ENCODE results near the gene MAST4. TPM values are rescaled to one million over a fixed set of nuclear protein-coding genes. Genes with fewer than 3 reads are reported as not detected.

MAST4 gene
- polyA plus RNA-seq, 1 donor (not counting 4 experiments of a cell fraction or from before 2014, with no cell fraction given): 19.8 TPM

DNA sequence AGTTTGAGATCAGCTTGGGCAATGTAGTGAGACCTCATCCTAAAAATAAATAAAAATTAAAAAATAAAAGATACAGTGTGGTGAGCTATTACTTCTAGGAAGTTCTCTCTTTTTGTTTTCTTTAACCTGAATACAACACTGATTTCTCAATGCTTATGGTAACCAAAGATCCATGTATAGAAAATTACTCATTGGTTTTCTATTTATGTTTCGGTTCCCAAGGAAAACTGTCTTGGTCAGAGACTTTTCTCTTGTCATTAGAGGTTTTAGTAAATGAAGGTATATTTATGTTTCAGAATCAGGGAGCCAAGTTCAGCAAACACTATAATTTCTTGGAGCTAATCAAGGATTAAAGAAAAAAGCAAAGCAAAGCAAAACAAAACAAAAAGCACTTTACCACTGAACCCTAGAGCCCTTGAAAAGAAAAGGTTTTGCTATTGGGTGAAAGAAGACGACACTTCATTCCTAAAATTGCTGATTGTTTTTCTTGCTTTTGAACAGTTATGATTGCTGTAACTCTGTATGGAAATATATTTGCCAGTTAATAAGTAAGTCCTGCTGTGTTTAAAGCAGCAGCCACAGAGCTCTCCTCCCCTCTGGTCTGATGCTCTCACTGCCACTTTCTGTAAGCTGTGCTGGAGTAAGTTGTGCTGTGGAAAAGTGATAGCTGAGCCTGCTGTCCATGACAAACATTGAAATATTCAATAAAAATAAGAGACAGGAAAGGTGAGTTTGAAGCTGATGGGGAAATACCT is 302.2 kb downstream of the MAST4 start:
- H3K79me2 ChIP-seq (ENCODE audit: control insufficient read depth, insufficient read depth, low read length): no peaks in the 10 kb centered on the region
- no peaks in the 10 kb centered on the region for H3K9me1 ChIP-seq (ENCODE audit: control insufficient read depth, extremely low read depth, insufficient read depth, low read length)
- no peaks in the 10 kb centered on the region for H3K36me3 ChIP-seq (ENCODE audit: control insufficient read depth in 2 of 2, extremely low read depth in 1 of 2, insufficient read depth in 2 of 2, low read length in 2 of 2)
- TF ChIP-seq CTCF (optimal IDR thresholded peaks at IDR 0.05 in 1 of 3, IDR thresholded peaks at IDR 0.05 in 1 of 3, conservative IDR thresholded peaks at IDR 0.05 in 1 of 3; ENCODE audit: extremely low read depth in 1 of 3, insufficient read depth in 2 of 3, low read length in 3 of 3) (no peak), EZH2 (IDR thresholded peaks at IDR 0.05; ENCODE audit: low read length) (no peak)
- no peak overlapping the region for H3K4me2 ChIP-seq (ENCODE audit: control insufficient read depth, extremely low read depth, insufficient read depth, low read depth, low read length)
- FAIRE-seq: no peak
- peak overlapping the region; percentile 55 for H3K9ac ChIP-seq (ENCODE audit: control insufficient read depth, extremely low read depth, insufficient read depth, low read length)
- H3K9me3 ChIP-seq (ENCODE audit: control insufficient read depth, low read depth, low read length): no peaks in the 10 kb centered on the region
- H3K27ac ChIP-seq (ENCODE audit: control insufficient read depth, insufficient read depth, low read length): peak overlapping the region; percentile 68
- H2AFZ ChIP-seq (ENCODE audit: control insufficient read depth, low read length): no peak overlapping the region
- H3K4me3 ChIP-seq (ENCODE audit: control insufficient read depth in 2 of 3, extremely low read depth in 1 of 3, insufficient read depth in 2 of 3, low read depth in 1 of 3, low read length in 3 of 3): no peak overlapping the region
- no peak for DNase-seq (ENCODE audit: low read depth, low spot score)
- no peaks in the 10 kb centered on the region for H3K27me3 ChIP-seq (ENCODE audit: control insufficient read depth, extremely low read depth, insufficient read depth, low read length)
- H3K4me1 ChIP-seq (ENCODE audit: control insufficient read depth, extremely low read depth, insufficient read depth, low read length): peaks cover 47% of the 10 kb centered on the region
- H4K20me1 ChIP-seq (ENCODE audit: control insufficient read depth, extremely low read depth, insufficient read depth, low read length): no peaks in the 10 kb centered on the region
- dilution Hi-C loops (cut with MboI; ENCODE audit: extremely low pct_ligation_motif_present, low sequenced_read_pairs): no loop called here

GRCh38 chr5:66903218-66903617 is 307.0 kb downstream of the MAST4 start:
- Histone ChIP-seq H3K9me1 (ENCODE audit: control insufficient read depth, extremely low read depth, insufficient read depth, low read length) (no peaks in the 10 kb centered on the region), H4K20me1 (ENCODE audit: control insufficient read depth, extremely low read depth, insufficient read depth, low read length) (no peaks in the 10 kb centered on the region), H2AFZ (ENCODE audit: control insufficient read depth, low read length) (no peak overlapping the region), H3K79me2 (ENCODE audit: control insufficient read depth, insufficient read depth, low read length) (no peaks in the 10 kb centered on the region), H3K9ac (ENCODE audit: control insufficient read depth, extremely low read depth, insufficient read depth, low read length) (no peak overlapping the region), H3K27me3 (ENCODE audit: control insufficient read depth, extremely low read depth, insufficient read depth, low read length) (no peaks in the 10 kb centered on the region), H3K4me3 (ENCODE audit: control insufficient read depth in 2 of 3, extremely low read depth in 1 of 3, insufficient read depth in 2 of 3, low read depth in 1 of 3, low read length in 3 of 3) (no peak overlapping the region), H3K36me3 (ENCODE audit: control insufficient read depth in 2 of 2, extremely low read depth in 1 of 2, insufficient read depth in 2 of 2, low read length in 2 of 2) (no peaks in the 10 kb centered on the region), H3K4me2 (ENCODE audit: control insufficient read depth, extremely low read depth, insufficient read depth, low read depth, low read length) (no peak overlapping the region), H3K4me1 (ENCODE audit: control insufficient read depth, extremely low read depth, insufficient read depth, low read length) (peaks cover 7% of the 10 kb centered on the region), H3K9me3 (ENCODE audit: control insufficient read depth, low read depth, low read length) (no peaks in the 10 kb centered on the region), H3K27ac (ENCODE audit: control insufficient read depth, insufficient read depth, low read length) (no peak overlapping the region)
- dilution Hi-C loops (cut with MboI; ENCODE audit: extremely low pct_ligation_motif_present, low sequenced_read_pairs): no loop called here
- FAIRE-seq: no peak
- TF ChIP-seq EZH2 (IDR thresholded peaks at IDR 0.05; ENCODE audit: low read length) (no peak), CTCF (optimal IDR thresholded peaks at IDR 0.05 in 1 of 3, IDR thresholded peaks at IDR 0.05 in 1 of 3, conservative IDR thresholded peaks at IDR 0.05 in 1 of 3; ENCODE audit: extremely low read depth in 1 of 3, insufficient read depth in 2 of 3, low read length in 3 of 3) (no peak)
- no peak for DNase-seq (ENCODE audit: low read depth, low spot score)

All from keratinocyte (primary cell).